ENCODE results near the gene PATE3.

Gene PATE3

GRCh38 chr11:125799808-125800207, 11.9 kb downstream of the PATE3 start:
- H3K36me3 ChIP-seq (ENCODE audit: insufficient read depth, low read length), result no peaks in the 10 kb centered on the region
- no peaks in the 10 kb centered on the region for H3F3A ChIP-seq (ENCODE audit: low read depth)

GRCh38 chr11:125802387-125802786, 14.5 kb downstream of the PATE3 start:
- Histone ChIP-seq H4K20me1 (ENCODE audit: insufficient read depth, low read length, poor library complexity, severe bottlenecking) (no peaks in the 10 kb centered on the region), H3K36me3 (ENCODE audit: insufficient read depth, low read length) (no peaks in the 10 kb centered on the region), H3F3A (ENCODE audit: low read depth) (no peaks in the 10 kb centered on the region), H3K79me2 (ENCODE audit: insufficient read depth, low read length) (no peaks in the 10 kb centered on the region), H3K9ac (ENCODE audit: low read depth, low read length, poor library complexity, severe bottlenecking) (no peak overlapping the region), H2AFZ (ENCODE audit: low read length) (no peak overlapping the region), H3K4me2 (ENCODE audit: low read depth, low read length, poor library complexity, severe bottlenecking) (no peak overlapping the region), H3K4me3 (ENCODE audit: low read length, poor library complexity, severe bottlenecking) (no peak overlapping the region), H3K9me3 (ENCODE audit: insufficient read depth, low read depth, low read length) (peaks cover 6% of the 10 kb centered on the region), H3K4me1 (ENCODE audit: insufficient read depth, low read length, poor library complexity, severe bottlenecking) (no peaks in the 10 kb centered on the region), H3K9me2 (replicated peaks; ENCODE audit: low read depth, low read length) (no peaks in the 10 kb centered on the region), H3K27me3 (ENCODE audit: insufficient read depth, low read length, poor library complexity, severe bottlenecking) (no peaks in the 10 kb centered on the region)
- no peak for TF ChIP-seq EZH2phosphoT487 (IDR thresholded peaks at IDR 0.05; ENCODE audit: borderline replicate concordance)
- TF ChIP-seq CTCF (conservative IDR thresholded peaks at IDR 0.05; ENCODE audit: low read length), result no peak

More at GRCh38 chr11:125799808-125800207, 11.9 kb downstream of the PATE3 start:
- H2AFZ ChIP-seq (ENCODE audit: low read length), result no peak overlapping the region
- no peak overlapping the region for H3K4me2 ChIP-seq (ENCODE audit: low read depth, low read length, poor library complexity, severe bottlenecking)
- H3K4me3 ChIP-seq (ENCODE audit: low read length, poor library complexity, severe bottlenecking), result no peak overlapping the region
- no peaks in the 10 kb centered on the region for H3K9me2 ChIP-seq (replicated peaks; ENCODE audit: low read depth, low read length)
- H3K27me3 ChIP-seq (ENCODE audit: insufficient read depth, low read length, poor library complexity, severe bottlenecking), result no peaks in the 10 kb centered on the region
- no peaks in the 10 kb centered on the region for H3K79me2 ChIP-seq (ENCODE audit: insufficient read depth, low read length)
- H3K9ac ChIP-seq (ENCODE audit: low read depth, low read length, poor library complexity, severe bottlenecking), result no peak overlapping the region
- H4K20me1 ChIP-seq (ENCODE audit: insufficient read depth, low read length, poor library complexity, severe bottlenecking), result no peaks in the 10 kb centered on the region
- TF ChIP-seq EZH2phosphoT487 (IDR thresholded peaks at IDR 0.05; ENCODE audit: borderline replicate concordance) (no peak), CTCF (conservative IDR thresholded peaks at IDR 0.05; ENCODE audit: low read length) (no peak)
- H3K4me1 ChIP-seq (ENCODE audit: insufficient read depth, low read length, poor library complexity, severe bottlenecking), result no peaks in the 10 kb centered on the region
- H3K9me3 ChIP-seq (ENCODE audit: insufficient read depth, low read depth, low read length), result peaks cover 6% of the 10 kb centered on the region

- Histone ChIP-seq H4K20me1 (ENCODE audit: insufficient read depth, low read length, poor library complexity, severe bottlenecking) (no peaks in the 10 kb centered on the region), H3K79me2 (ENCODE audit: insufficient read depth, low read length) (no peaks in the 10 kb centered on the region), H3K9me2 (replicated peaks; ENCODE audit: low read depth, low read length) (no peaks in the 10 kb centered on the region), H3K4me2 (ENCODE audit: low read depth, low read length, poor library complexity, severe bottlenecking) (no peak overlapping the region), H2AFZ (ENCODE audit: low read length) (no peak overlapping the region), H3K36me3 (ENCODE audit: insufficient read depth, low read length) (no peaks in the 10 kb centered on the region), H3K9me3 (ENCODE audit: insufficient read depth, low read depth, low read length) (no peaks in the 10 kb centered on the region), H3K27me3 (ENCODE audit: insufficient read depth, low read length, poor library complexity, severe bottlenecking) (no peaks in the 10 kb centered on the region), H3K4me1 (ENCODE audit: insufficient read depth, low read length, poor library complexity, severe bottlenecking) (no peaks in the 10 kb centered on the region), H3F3A (ENCODE audit: low read depth) (no peaks in the 10 kb centered on the region), H3K9ac (ENCODE audit: low read depth, low read length, poor library complexity, severe bottlenecking) (no peak overlapping the region), H3K4me3 (ENCODE audit: low read length, poor library complexity, severe bottlenecking) (no peak overlapping the region)
- TF ChIP-seq EZH2phosphoT487 (IDR thresholded peaks at IDR 0.05; ENCODE audit: borderline replicate concordance) (no peak), CTCF (conservative IDR thresholded peaks at IDR 0.05; ENCODE audit: low read length) (no peak)
These were observed 20.0 kb downstream of the PATE3 start for GRCh38 chr11:125807909-125808308.

Data from Loucy (cell line).